ENCODE data around the gene ARHGAP27.

The ARHGAP27 gene

GRCh38 chr17:45429339-45430005 is 3.2 kb downstream of the ARHGAP27 start:
- DNase-seq = no peak
- Mint-ChIP-seq H3K9me3 (no peaks in the 10 kb centered on the region), H3K4me3 (peak overlapping the region; percentile 80 to 86), H3K36me3 (no peaks in the 10 kb centered on the region), H3K27ac (peak overlapping the region; percentile 73), H3K4me1 (peaks cover 35 to 66% of the 10 kb centered on the region in 2 donors), H3K27me3 (peaks cover 0 to 3% of the 10 kb centered on the region in 2 donors)
- ATAC-seq (replicated peaks) = no peak

GRCh38 chr17:45428931-45429338 is 3.7 kb downstream of the ARHGAP27 start:
- no peaks in the 10 kb centered on the region for H3K9me3 Mint-ChIP-seq
- peaks cover 35 to 70% of the 10 kb centered on the region in 2 donors for H3K4me1 Mint-ChIP-seq
- ATAC-seq (replicated peaks) = peak; percentile 27 to 29
- peak overlapping the region; percentile 73 for H3K27ac Mint-ChIP-seq
- peak; percentile 42 for DNase-seq
- H3K27me3 Mint-ChIP-seq = peaks cover 0 to 8% of the 10 kb centered on the region in 2 donors
- peak overlapping the region; percentile 80 to 86 for H3K4me3 Mint-ChIP-seq
- no peaks in the 10 kb centered on the region for H3K36me3 Mint-ChIP-seq

DNA sequence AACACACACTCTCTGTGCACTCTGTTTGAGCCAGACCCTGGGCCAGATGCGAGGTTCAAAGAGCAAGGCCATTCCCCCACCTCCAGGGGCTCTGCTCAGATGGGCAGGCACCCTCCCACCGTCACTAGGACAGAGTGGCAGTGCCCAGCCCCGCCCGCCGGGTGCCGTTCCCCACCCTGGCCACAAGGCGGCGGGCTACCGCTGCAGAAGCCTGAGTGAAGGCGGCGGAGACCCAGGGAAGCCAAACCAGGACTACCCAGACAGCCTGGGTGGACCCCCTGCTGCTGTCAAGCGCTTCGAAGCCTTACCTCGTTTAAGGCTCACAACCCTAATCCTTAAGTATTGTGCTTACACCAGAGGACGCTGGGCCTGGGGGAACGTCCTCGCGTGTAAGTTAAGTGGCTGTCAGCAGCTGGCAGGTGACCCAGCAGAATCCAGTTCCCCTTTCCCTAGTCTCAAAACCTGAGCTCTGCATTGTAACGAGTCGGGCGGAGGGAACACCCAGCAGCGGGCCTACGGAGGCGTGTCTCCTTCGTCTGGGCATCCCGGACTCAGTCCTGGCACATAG is 4.5 kb downstream of the ARHGAP27 start:
- Mint-ChIP-seq H3K9me3 (no peaks in the 10 kb centered on the region), H3K27me3 (peaks cover 0 to 8% of the 10 kb centered on the region in 2 donors), H3K4me3 (peak overlapping the region; percentile 80 to 86), H3K27ac (peak overlapping the region; percentile 89), H3K4me1 (peaks cover 35 to 68% of the 10 kb centered on the region in 2 donors), H3K36me3 (no peaks in the 10 kb centered on the region)
- DNase-seq (peak; percentile 83), ATAC-seq (replicated peaks) (peak; percentile 78)

DNA sequence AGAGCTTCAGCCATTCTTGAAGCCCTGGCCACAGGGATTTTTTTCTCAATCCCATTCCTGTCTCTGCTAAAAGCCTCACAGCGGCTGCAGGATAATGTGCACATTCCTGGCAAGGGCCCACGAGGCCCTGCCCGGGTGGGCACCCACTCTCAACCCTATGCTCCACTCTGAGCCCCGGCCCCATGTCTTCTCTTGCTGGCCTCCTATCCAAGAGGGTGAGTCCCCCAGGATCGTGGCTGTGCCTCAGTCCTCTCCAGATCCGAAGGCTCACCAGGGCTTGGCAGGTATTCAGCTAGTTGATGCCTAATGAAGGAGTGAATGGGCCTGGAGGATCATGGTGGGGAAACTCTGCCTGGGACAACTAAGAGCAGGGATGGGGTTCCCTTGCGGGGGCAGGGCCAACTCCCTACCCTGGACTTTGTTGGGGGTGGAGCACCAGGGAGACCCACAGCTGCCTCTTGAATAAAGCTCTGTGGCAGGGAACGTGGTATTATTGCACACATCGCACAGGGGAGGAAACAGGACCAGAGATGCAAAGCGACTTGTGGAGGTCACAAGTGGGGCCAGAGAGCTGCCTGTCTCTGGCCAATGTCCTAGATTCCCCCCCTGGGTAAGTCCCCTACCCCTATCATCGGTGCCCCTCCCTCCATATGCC is 5.4 kb downstream of the ARHGAP27 start:
- H3K4me3 Mint-ChIP-seq = peak overlapping the region in 1 of 2 donors; percentile 4
- H3K4me1 Mint-ChIP-seq = peaks cover 35 to 62% of the 10 kb centered on the region in 2 donors
- no peak for ATAC-seq (replicated peaks)
- H3K36me3 Mint-ChIP-seq = no peaks in the 10 kb centered on the region
- H3K27ac Mint-ChIP-seq = no peak overlapping the region
- H3K9me3 Mint-ChIP-seq = no peaks in the 10 kb centered on the region
- peaks cover 0 to 8% of the 10 kb centered on the region in 2 donors for H3K27me3 Mint-ChIP-seq
- DNase-seq = no peak

DNA sequence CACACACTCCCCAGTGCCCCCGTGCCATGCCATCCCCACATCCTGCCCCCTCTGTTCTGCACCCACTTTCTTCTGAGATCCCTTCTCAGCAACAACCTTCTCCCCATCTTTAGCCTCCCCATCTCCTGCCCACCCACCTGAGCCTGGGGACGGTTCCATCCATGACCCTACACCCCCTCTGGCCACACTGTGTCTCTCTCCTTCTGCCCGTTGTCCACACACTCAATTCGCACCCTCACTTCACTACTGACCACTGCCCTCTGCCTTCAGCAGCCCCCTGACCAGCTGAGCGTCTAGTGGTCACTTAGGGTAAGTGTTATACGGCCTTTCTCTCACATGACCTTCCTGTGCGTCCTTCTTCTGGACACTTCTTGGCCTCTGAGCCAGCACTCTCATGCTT is 6.1 kb downstream of the ARHGAP27 start:
- Mint-ChIP-seq H3K27ac (peak overlapping the region; percentile 63), H3K9me3 (no peaks in the 10 kb centered on the region), H3K36me3 (no peaks in the 10 kb centered on the region), H3K27me3 (peaks cover 0 to 8% of the 10 kb centered on the region in 2 donors), H3K4me3 (no peak overlapping the region), H3K4me1 (peaks cover 34 to 54% of the 10 kb centered on the region in 2 donors)
- no peak for DNase-seq
- ATAC-seq (replicated peaks) = no peak

DNA sequence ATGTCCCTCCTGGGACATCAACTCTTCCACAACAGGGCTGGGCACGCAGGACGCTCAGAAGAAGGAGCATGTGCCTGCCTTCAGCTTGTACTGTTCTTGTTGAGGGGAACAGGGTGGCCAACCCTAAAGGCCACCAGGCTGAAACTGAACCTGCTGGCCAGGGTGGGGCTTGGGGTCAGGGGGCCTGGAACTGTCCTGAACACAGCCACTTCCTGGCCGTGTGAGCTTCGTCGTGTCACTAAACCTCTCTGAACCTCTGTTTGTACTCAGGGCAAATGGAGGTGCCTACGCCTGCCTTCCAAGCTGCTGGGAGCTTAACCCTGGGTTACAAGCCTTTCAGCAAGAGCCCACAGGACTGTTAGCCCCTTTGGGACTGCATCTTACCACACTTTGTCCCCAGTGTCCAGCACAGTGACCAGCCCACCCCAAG is 6.7 kb downstream of the ARHGAP27 start:
- H3K9me3 Mint-ChIP-seq = no peaks in the 10 kb centered on the region
- ATAC-seq (replicated peaks) = no peak
- no peak overlapping the region for H3K27ac Mint-ChIP-seq
- H3K36me3 Mint-ChIP-seq = no peaks in the 10 kb centered on the region
- H3K4me3 Mint-ChIP-seq = no peak overlapping the region
- peaks cover 0 to 8% of the 10 kb centered on the region in 2 donors for H3K27me3 Mint-ChIP-seq
- H3K4me1 Mint-ChIP-seq = peaks cover 31 to 49% of the 10 kb centered on the region in 2 donors
- DNase-seq = no peak

GRCh38 chr17:45425125-45425983 is 7.3 kb downstream of the ARHGAP27 start:
- Mint-ChIP-seq H3K9me3 (no peaks in the 10 kb centered on the region), H3K4me3 (no peak overlapping the region), H3K27me3 (peaks cover 0 to 8% of the 10 kb centered on the region in 2 donors), H3K36me3 (no peaks in the 10 kb centered on the region), H3K4me1 (peaks cover 26 to 42% of the 10 kb centered on the region in 2 donors), H3K27ac (peak overlapping the region; percentile 37)
- no peak for ATAC-seq (replicated peaks)
- no peak for DNase-seq

DNA sequence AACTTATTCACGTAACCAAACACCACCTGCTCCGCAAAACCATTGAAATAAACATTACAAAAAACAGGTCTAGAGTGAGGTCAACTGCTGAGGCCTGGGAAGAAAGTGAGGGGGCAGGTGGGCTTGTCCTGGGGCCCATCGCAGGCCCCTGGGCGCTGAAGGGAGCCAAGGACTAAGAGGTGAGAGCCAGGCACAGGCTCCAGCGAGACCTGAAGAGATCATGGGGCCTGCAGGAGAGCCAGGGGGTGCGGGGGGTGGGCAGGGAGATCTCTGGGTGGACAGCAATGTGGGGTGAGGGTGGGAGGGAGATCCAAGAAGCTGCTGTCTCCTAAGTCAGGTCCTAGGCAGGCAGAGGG is 7.9 kb downstream of the ARHGAP27 start:
- Mint-ChIP-seq H3K4me3 (no peak overlapping the region), H3K9me3 (no peaks in the 10 kb centered on the region), H3K27me3 (peaks cover 0 to 8% of the 10 kb centered on the region in 2 donors), H3K27ac (no peak overlapping the region), H3K36me3 (no peaks in the 10 kb centered on the region), H3K4me1 (peaks cover 25 to 40% of the 10 kb centered on the region in 2 donors)
- DNase-seq = no peak
- no peak for ATAC-seq (replicated peaks)

GRCh38 chr17:45423975-45424335 is 8.7 kb downstream of the ARHGAP27 start:
- peaks cover 22 to 37% of the 10 kb centered on the region in 2 donors for H3K4me1 Mint-ChIP-seq
- DNase-seq = no peak
- H3K9me3 Mint-ChIP-seq = no peaks in the 10 kb centered on the region
- ATAC-seq (replicated peaks) = no peak
- no peaks in the 10 kb centered on the region for H3K36me3 Mint-ChIP-seq
- H3K27me3 Mint-ChIP-seq = peaks cover 0 to 8% of the 10 kb centered on the region in 2 donors
- H3K27ac Mint-ChIP-seq = no peak overlapping the region
- no peak overlapping the region for H3K4me3 Mint-ChIP-seq

- DNase-seq = no peak
- Mint-ChIP-seq H3K36me3 (no peaks in the 10 kb centered on the region), H3K27ac (no peak overlapping the region), H3K4me3 (no peak overlapping the region), H3K27me3 (peaks cover 0 to 8% of the 10 kb centered on the region in 2 donors), H3K9me3 (no peaks in the 10 kb centered on the region), H3K4me1 (peaks cover 16 to 32% of the 10 kb centered on the region in 2 donors)
- ATAC-seq (replicated peaks) = no peak
These were observed 9.2 kb downstream of the ARHGAP27 start for GRCh38 chr17:45423304-45423974.

DNA sequence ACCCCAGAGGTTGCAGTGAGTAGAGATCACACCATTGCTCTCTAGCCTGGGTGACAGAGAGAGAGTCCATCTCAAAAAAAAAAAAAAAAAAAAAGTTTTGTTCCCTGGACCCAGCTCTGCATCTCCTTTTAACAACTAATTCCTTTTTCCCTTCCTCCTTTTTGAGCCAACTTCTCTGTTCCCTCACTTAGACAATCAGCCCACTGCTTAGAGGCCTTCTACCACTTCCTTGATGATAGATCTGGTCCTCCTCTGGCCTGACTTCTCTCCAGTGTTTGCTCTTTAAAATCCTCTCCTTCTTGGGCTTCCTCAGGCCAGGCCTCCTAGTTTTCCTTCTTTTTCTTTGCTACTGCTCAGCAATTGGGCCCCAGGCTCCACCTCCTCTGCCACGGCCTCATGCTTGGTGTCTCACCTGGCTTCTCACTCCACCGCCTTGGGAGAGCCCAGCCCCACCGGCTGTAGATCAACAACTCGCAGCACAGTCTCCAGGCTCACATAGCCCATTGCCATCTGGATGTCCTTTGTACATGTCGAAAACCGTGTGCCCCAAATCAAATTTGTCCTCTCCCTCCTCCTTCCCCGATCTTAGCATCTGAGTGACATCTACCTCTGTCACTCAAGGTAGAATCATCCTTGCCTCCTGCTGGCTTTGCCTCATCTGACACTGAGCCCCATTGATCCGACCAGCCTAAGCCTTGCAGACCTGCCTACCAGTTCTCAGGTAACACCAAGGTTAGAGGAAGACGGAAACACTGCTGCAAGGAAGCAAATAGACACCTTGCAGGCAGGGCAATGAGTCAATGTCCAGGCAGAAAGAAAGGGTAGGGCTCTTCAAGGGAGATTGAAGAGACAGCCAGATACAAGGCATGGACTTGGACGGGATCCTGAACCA is 17.4 kb downstream of the ARHGAP27 start:
- ATAC-seq (replicated peaks) = no peak
- no peaks in the 10 kb centered on the region for H3K36me3 Mint-ChIP-seq
- H3K4me1 Mint-ChIP-seq = peaks cover 42 to 52% of the 10 kb centered on the region in 2 donors
- DNase-seq = no peak
- peak overlapping the region; percentile 34 for H3K27ac Mint-ChIP-seq
- H3K27me3 Mint-ChIP-seq = no peaks in the 10 kb centered on the region
- H3K9me3 Mint-ChIP-seq = no peaks in the 10 kb centered on the region
- H3K4me3 Mint-ChIP-seq = no peak overlapping the region

DNA sequence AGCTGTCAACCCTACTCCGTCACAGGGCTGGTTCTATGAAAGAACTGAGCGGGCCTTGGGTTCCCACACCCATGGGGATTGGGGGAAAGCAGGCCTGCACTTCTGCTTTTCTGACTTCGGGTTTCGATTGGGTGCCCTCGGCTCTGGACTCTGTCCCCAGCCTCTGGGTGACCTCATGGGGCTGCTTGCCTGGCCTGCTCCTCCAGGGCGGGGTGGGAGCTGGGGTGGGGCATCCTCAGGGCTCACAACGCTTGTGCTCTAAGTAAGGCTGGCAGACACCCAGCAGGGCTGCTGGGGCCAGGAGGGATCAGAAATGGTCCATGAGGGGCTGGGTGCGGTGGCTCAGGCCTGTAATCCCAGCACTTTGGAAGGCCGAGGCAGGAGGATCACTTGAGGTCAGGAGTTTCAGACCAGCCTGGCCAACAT is 19.2 kb downstream of the ARHGAP27 start:
- ATAC-seq (replicated peaks) (peak; percentile 80), DNase-seq (peak; percentile 70)
- peak overlapping the region; percentile 25 for H3K27ac Mint-ChIP-seq
- no peaks in the 10 kb centered on the region for H3K27me3 Mint-ChIP-seq
- peaks cover 0 to 3% of the 10 kb centered on the region in 2 donors for H3K36me3 Mint-ChIP-seq
- peak overlapping the region in 1 of 2 donors; percentile 36 for H3K4me3 Mint-ChIP-seq
- H3K4me1 Mint-ChIP-seq = peaks cover 50 to 69% of the 10 kb centered on the region in 2 donors
- no peaks in the 10 kb centered on the region for H3K9me3 Mint-ChIP-seq

Data from stimulated activated naive B cell treated with anti-CD40 and anti-IgM and Interleukin-4, amounts not matched to agents 10 μg/mL and 1 μg/mL and 100 μg/mL, for 72 hours (primary cell).